OCI-LY1 (cell line): ENCODE measurements around the gene CYBRD1.

Experiments used
- CTCF ChIP-seq: fragments of 200-600 bp; sonication (generic), shearing (Covaris generic); IDR thresholded peaks from 2 replicates; pipeline ENCODE4 v1.5.1; 2017; ENCODE audit warnings: mild to moderate bottlenecking, antibody characterized with exemption, low read length, moderate library complexity, mixed read lengths
- EZH2 ChIP-seq: fragments of 200-600 bp; sonication (generic), shearing (Covaris generic); IDR thresholded peaks from 2 replicates; pipeline ENCODE4 v1.8.0; 2017; ENCODE audit warnings: borderline replicate concordance, mixed run types, mild to moderate bottlenecking, antibody characterized with exemption, low read length, moderate library complexity, mixed read lengths

- TF ChIP-seq CTCF: no peak
- TF ChIP-seq EZH2: no peak
Observed at GRCh38 chr2:171563301-171563700, 41.0 kb downstream of the CYBRD1 start.
